ENCODE results near the gene MACROD1. TPM values are rescaled to one million over a fixed set of nuclear protein-coding genes. Genes with fewer than 3 reads are reported as not detected.

MACROD1 gene
- total RNA-seq, 4 donors from 2014 or later, result 28.8 to 70.7 (median 33.7) TPM

- DNase-seq (ENCODE audit: extremely low spot score), result no peak
- TF ChIP-seq CTCF (IDR thresholded peaks at IDR 0.05), result no peak
- Histone ChIP-seq H3K9me3 (no peaks in the 10 kb centered on the region), H3K4me1 (peaks cover 0 to 9% (median 8%) of the 10 kb centered on the region in 4 donors), H3K27me3 (no peaks in the 10 kb centered on the region), H3K27ac (replicated peaks in 1 of 4) (no peak overlapping the region), H3K36me3 (peaks cover 0 to 3% (median 0%) of the 10 kb centered on the region in 4 donors), H3K4me3 (no peak overlapping the region)
- intact Hi-C loops (cut with DNase I), result loop anchor here (10.0 kb wide), 1 partner anchor 392 kb away; the partner anchor contains the start of gene ZFTA
- WGBS, result 92% methylated on average over 14 of the region's 14 CpGs
These were observed 9.5 kb downstream of the MACROD1 start for GRCh38 chr11:64156235-64157011.

- intact Hi-C loops (cut with DNase I), result loop anchor here (5.0 to 10.0 kb wide), 2 partner anchors 317 to 389 kb away; partner anchors contain the start of genes MARK2 and ZFTA
These were observed 12.1 kb downstream of the MACROD1 start for GRCh38 chr11:64153812-64154211.

GRCh38 chr11:64152841-64153691 lies 12.8 kb downstream of the MACROD1 start:
- Histone ChIP-seq H3K27me3 (no peaks in the 10 kb centered on the region), H3K4me1 (peaks cover 19 to 26% (median 22%) of the 10 kb centered on the region in 4 donors), H3K27ac (replicated peaks in 1 of 4) (no peak overlapping the region), H3K9me3 (no peaks in the 10 kb centered on the region), H3K36me3 (peaks cover 0 to 9% (median 5%) of the 10 kb centered on the region in 4 donors), H3K4me3 (peak overlapping the region in 2 of 4 donors; percentile 7 to 25)
- 6% methylated on average over 18 of the region's 23 CpGs for WGBS
- TF ChIP-seq POLR2A (IDR thresholded peaks at IDR 0.05; ENCODE audit: low read depth), result no peak
- peak in 2 of 3 experiments; percentile 94 to 99 for TF ChIP-seq CTCF (IDR thresholded peaks at IDR 0.05)
- TF ChIP-seq EP300 (IDR thresholded peaks at IDR 0.05), result no peak
- peak in 1 of 2 donors; percentile 32 for TF ChIP-seq POLR2AphosphoS5 (IDR thresholded peaks at IDR 0.05)
- no peak for DNase-seq (ENCODE audit: extremely low spot score)
- intact Hi-C loops (cut with DNase I), result loop anchor here (5.0 to 10.0 kb wide), 2 partner anchors 316 to 388 kb away; partner anchors contain the start of genes MARK2 and ZFTA

More at GRCh38 chr11:64153812-64154211, 12.1 kb downstream of the MACROD1 start:
- H3K9me3 ChIP-seq, result no peaks in the 10 kb centered on the region
- WGBS, result 53% methylated on average over 8 of the region's 8 CpGs
- DNase-seq (ENCODE audit: extremely low spot score), result no peak
- TF ChIP-seq POLR2AphosphoS5 (IDR thresholded peaks at IDR 0.05), result no peak
- no peak for TF ChIP-seq POLR2A (IDR thresholded peaks at IDR 0.05; ENCODE audit: low read depth)
- no peak for TF ChIP-seq CTCF (IDR thresholded peaks at IDR 0.05)
- no peak for TF ChIP-seq EP300 (IDR thresholded peaks at IDR 0.05)
- H3K4me3 ChIP-seq, result no peak overlapping the region
- H3K27ac ChIP-seq (replicated peaks in 1 of 4), result no peak overlapping the region
- peaks cover 0 to 9% (median 5%) of the 10 kb centered on the region in 4 donors for H3K36me3 ChIP-seq
- no peaks in the 10 kb centered on the region for H3K27me3 ChIP-seq
- peaks cover 11 to 19% (median 14%) of the 10 kb centered on the region in 4 donors for H3K4me1 ChIP-seq

GRCh38 chr11:64151337-64151736 lies 14.6 kb downstream of the MACROD1 start:
- Histone ChIP-seq H3K4me3 (no peak overlapping the region), H3K36me3 (peaks cover 0 to 9% (median 5%) of the 10 kb centered on the region in 4 donors), H3K9me3 (no peaks in the 10 kb centered on the region), H3K27ac (replicated peaks in 1 of 4) (no peak overlapping the region), H3K27me3 (no peaks in the 10 kb centered on the region), H3K4me1 (peaks cover 22 to 30% (median 28%) of the 10 kb centered on the region in 4 donors)
- intact Hi-C loops (cut with DNase I), result loop anchor here (5.0 to 10.0 kb wide), 2 partner anchors 314 to 387 kb away; partner anchors contain the start of genes MARK2 and ZFTA
- TF ChIP-seq POLR2AphosphoS5 (IDR thresholded peaks at IDR 0.05) (no peak), POLR2A (IDR thresholded peaks at IDR 0.05; ENCODE audit: low read depth) (no peak), EP300 (IDR thresholded peaks at IDR 0.05) (no peak), CTCF (IDR thresholded peaks at IDR 0.05) (no peak)
- DNase-seq (ENCODE audit: extremely low spot score), result no peak
- WGBS, result 87% methylated on average over 7 of the region's 8 CpGs

All from esophagus muscularis mucosa (tissue), 4 donors.